ENCODE data around the gene MEF2C.

DNA sequence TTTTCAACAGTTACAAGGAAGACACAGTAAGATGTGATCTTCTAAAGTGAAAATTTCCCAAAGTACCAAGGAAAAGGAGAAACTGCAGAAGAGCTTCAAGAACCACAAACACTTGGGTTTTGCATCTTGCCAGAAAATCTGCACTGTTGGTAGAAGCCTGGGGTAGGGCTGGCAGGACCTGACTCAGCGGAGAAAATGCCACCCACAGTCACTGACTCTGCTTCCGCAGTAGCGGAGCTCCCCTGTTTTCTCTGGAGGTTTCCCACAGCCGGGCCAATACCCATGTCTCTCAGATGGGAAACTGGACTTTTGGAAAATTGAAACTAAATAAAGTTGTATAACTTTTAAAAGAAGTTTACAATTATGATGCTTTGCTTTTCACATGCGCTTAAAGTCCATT, 104.2 kb downstream of the MEF2C start:
- TF ChIP-seq CTCF (IDR thresholded peaks at IDR 0.05; ENCODE audit: low read depth, low read length, poor library complexity, severe bottlenecking), result no peak
- TF ChIP-seq EZH2phosphoT487 (IDR thresholded peaks at IDR 0.05; ENCODE audit: borderline replicate concordance, low read length), result no peak

Measured in DOHH2 (cell line).